WI38 (cell line): Measurements from ENCODE around the gene FAM200A.
"Not testable (repeated sequence)": the region's sequence is repeated elsewhere in the genome, so short reads cannot be mapped to it uniquely, and the experiment has no call there.

Source experiments
- H3K4me3 ChIP-seq: 2 replicates; pipeline ENCODE4 v1.5.1; 2011; ENCODE audit warnings: low read depth, mild to moderate bottlenecking, control low read depth, low read length
- CTCF ChIP-seq: IDR thresholded peaks from 2 replicates; pipeline ENCODE4 v1.5.1; 2012; ENCODE audit warnings: low read depth, mild to moderate bottlenecking, control low read depth, low read length

FAM200A gene

GRCh38 chr7:99579956-99580777 lies 28.3 kb upstream of the FAM200A start:
- H3K4me3 ChIP-seq: peak overlapping the region; percentile 61
- peak; percentile 35; the same call in 1 of the 2 replicates for TF ChIP-seq CTCF

GRCh38 chr7:99579281-99579955 lies 27.5 kb upstream of the FAM200A start:
- no peak for TF ChIP-seq CTCF
- peak overlapping the region; percentile 61 for H3K4me3 ChIP-seq

- H3K4me3 ChIP-seq: no peak overlapping the region
- no peak for TF ChIP-seq CTCF
Observed at GRCh38 chr7:99576251-99576650, 24.3 kb upstream of the FAM200A start.

- no peak for TF ChIP-seq CTCF
- H3K4me3 ChIP-seq: no peak overlapping the region
Observed at GRCh38 chr7:99573257-99573656, 21.3 kb upstream of the FAM200A start.

- no peak overlapping the region for H3K4me3 ChIP-seq
Observed at GRCh38 chr7:99571768-99572167, 19.9 kb upstream of the FAM200A start.

GRCh38 chr7:99568770-99569169 lies 16.9 kb upstream of the FAM200A start:
- not testable (repeated sequence) for H3K4me3 ChIP-seq

More at GRCh38 chr7:99571768-99572167, 19.9 kb upstream of the FAM200A start:
- TF ChIP-seq CTCF: no peak

- no peak for TF ChIP-seq CTCF
- H3K4me3 ChIP-seq: peak overlapping the region; percentile 14; the same call in 1 of the 2 replicates
Observed at GRCh38 chr7:99563650-99564049, 11.7 kb upstream of the FAM200A start.
